LNCAP (cell line): ENCODE results near the gene WDR27.
A peak's percentile ranks its signal among the peaks of the same experiment; 100 is the strongest.

Source experiments
- TF ChIP-seq, protein P1 (sequence below): fragments of 450-650 bp; IDR thresholded peaks from 2 replicates; pipeline ENCODE4 v1.5.1; 2017; ENCODE audit warnings: mild to moderate bottlenecking

WDR27 gene

DNA sequence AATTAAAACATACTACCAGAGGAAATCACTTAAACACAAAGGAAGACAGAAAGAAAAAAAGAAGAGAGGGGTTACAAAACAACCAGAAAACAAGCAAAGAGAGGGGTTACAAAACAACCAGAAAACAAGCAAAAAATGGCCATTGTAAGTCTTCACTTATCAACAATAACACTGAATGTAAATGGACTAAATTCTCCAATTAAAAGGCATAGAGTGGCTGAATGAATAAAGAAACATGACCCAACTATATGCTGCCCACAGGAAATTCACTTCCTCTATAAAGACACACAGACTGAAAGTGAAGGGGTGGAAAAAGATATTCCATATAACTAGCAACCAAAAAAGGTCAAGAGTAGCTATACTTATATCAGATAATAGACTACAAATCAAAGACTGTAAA, 180.0 kb downstream of the WDR27 start:
- TF ChIP-seq, protein P1, sequence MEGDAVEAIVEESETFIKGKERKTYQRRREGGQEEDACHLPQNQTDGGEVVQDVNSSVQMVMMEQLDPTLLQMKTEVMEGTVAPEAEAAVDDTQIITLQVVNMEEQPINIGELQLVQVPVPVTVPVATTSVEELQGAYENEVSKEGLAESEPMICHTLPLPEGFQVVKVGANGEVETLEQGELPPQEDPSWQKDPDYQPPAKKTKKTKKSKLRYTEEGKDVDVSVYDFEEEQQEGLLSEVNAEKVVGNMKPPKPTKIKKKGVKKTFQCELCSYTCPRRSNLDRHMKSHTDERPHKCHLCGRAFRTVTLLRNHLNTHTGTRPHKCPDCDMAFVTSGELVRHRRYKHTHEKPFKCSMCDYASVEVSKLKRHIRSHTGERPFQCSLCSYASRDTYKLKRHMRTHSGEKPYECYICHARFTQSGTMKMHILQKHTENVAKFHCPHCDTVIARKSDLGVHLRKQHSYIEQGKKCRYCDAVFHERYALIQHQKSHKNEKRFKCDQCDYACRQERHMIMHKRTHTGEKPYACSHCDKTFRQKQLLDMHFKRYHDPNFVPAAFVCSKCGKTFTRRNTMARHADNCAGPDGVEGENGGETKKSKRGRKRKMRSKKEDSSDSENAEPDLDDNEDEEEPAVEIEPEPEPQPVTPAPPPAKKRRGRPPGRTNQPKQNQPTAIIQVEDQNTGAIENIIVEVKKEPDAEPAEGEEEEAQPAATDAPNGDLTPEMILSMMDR: no peak

DNA sequence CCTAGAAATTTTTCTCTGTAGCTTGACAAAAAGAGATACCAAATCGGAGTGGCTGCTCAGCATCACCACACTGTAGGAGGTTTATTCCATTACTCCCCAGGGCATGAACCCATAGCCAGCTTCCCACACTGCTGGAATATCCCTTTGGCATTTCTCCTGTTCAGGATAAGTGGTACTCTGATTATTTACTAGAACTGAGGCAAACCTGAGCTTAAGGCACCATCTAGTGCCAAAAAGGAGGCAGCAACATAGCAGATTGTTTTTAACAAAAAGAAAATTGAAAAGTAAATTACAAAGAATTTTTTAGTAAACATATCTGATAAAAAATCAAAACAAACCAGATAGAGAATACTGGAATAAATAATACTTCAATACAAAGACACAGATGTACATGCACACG, 181.7 kb downstream of the WDR27 start:
- TF ChIP-seq, protein P1: peak; percentile 41; the same call in 1 of the 2 replicates

GRCh38 chr6:169518451-169518850, 183.4 kb downstream of the WDR27 start:
- TF ChIP-seq, protein P1: no peak

- TF ChIP-seq, protein P1: no peak
Observed at GRCh38 chr6:169513478-169514193, 188.2 kb downstream of the WDR27 start.

DNA sequence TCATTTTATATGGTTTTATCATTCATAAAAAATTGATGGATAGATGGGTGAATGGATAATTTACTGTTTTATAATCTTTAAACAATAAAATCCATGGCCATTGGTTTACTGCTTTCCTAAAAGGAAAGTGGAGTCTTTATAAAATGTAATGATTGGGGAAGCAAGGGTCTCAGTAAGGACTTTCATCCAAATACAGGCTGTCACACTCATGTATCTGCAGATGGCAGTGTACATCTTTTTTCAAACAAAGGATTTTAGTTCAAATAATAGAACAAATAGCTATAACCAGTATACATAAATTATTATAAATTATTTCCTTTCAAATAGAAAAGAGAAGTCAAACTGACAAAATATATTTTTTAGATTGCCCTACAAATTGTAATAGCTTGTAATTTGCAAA, 190.0 kb downstream of the WDR27 start:
- TF ChIP-seq, protein P1: peak; percentile 32; the same call in 1 of the 2 replicates

DNA sequence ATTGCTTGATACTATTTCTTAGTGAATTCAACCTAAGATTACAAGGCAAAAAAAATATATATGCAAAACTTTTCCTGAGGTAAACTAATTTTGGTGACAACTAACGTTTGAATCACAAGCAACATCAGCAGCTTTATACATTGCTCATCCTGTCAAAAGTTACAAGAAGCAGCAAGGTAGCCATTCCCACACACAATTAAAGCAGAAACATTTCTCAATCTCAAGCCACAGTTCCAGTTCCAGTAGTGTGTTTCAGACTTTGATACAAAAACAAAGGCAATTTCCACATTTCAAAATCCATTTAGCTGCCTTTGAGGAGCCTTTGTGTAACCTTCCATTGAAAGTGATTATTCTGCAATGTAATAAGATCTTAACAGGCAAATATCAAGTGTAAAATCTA, 191.0 kb downstream of the WDR27 start:
- TF ChIP-seq, protein P1: no peak

DNA sequence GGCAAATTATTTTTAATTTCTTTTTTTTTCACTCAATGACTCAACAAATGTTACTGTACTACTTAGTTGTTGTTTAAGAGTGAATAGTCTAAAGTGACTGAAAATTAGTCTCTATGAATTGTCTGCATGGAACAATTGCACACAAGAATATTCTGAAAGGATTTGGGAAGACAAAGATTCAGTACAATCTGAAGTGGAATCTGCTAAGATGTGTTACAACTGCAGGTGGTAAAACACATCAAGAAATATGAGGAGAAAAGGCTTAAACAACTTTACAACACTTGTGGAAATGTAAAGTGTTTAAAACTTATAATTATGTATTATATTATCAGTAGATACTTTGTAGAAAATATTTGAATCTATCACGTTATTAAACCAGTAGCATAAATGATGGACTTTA, 193.4 kb downstream of the WDR27 start:
- TF ChIP-seq, protein P1: no peak
